Neural cell (in vitro differentiated cells): ENCODE measurements around the gene TSEN2. TPM values are rescaled to one million over a fixed set of nuclear protein-coding genes. Genes with fewer than 3 reads are reported as not detected.

Experiments
- H2AFZ ChIP-seq: fragments of 200-600, 300-800 bp; sonication (generic), shearing (Covaris generic); 2 replicates; pipeline ENCODE4 v1.6.0; 2014; ENCODE audit warnings: low read depth, mild to moderate bottlenecking, antibody characterized with exemption, low read length, moderate library complexity
- H3F3A ChIP-seq: fragments of 200-600 bp; shearing (Covaris generic); 2 replicates; pipeline ENCODE4 v1.6.1; 2016; ENCODE audit warnings: mild to moderate bottlenecking, moderate library complexity, mixed read lengths, antibody characterized with exemption, low read length; ENCODE audit not compliant: insufficient read depth, poor library complexity, severe bottlenecking
- H3K27ac ChIP-seq: fragments of 200-600, 300-800 bp; sonication (generic), shearing (Covaris generic); 2 replicates; pipeline ENCODE4 v1.5.1; 2014; ENCODE audit warnings: mild to moderate bottlenecking, low read length, moderate library complexity
- H3K27me3 ChIP-seq: fragments of 300-800, 200-600 bp; sonication (generic), shearing (Covaris generic); 2 replicates; pipeline ENCODE4 v1.6.0; 2014; ENCODE audit warnings: mild to moderate bottlenecking, low read depth, low read length, moderate library complexity; ENCODE audit not compliant: insufficient read depth
- H3K36me3 ChIP-seq: fragments of 300-800, 200-600 bp; sonication (generic), shearing (Covaris generic); 2 replicates; pipeline ENCODE4 v1.5.1; 2014; ENCODE audit warnings: mild to moderate bottlenecking, antibody characterized with exemption, low read length, moderate library complexity; ENCODE audit not compliant: insufficient read depth
- H3K4me2 ChIP-seq: fragments of 300-800, 200-600 bp; sonication (generic), shearing (Covaris generic); 2 replicates; pipeline ENCODE4 v1.6.0; 2014; ENCODE audit warnings: mild to moderate bottlenecking, low read length
- H3K4me3 ChIP-seq: fragments of 300-800, 200-600 bp; sonication (generic), shearing (Covaris generic); 2 replicates; pipeline ENCODE4 v1.5.1; 2014; ENCODE audit warnings: mild to moderate bottlenecking, low read length, moderate library complexity
- H3K79me2 ChIP-seq: fragments of 200-600 bp; shearing (Covaris generic); replicated peaks from 2 replicates; pipeline ENCODE4 v1.6.0; 2014; ENCODE audit warnings: mild to moderate bottlenecking, low read length, moderate library complexity; ENCODE audit not compliant: insufficient read depth
- H3K9ac ChIP-seq: fragments of 300-800, 200-600 bp; sonication (generic), shearing (Covaris generic); 2 replicates; pipeline ENCODE4 v1.6.1; 2016; ENCODE audit warnings: mild to moderate bottlenecking, low read length, mixed read lengths
- H3K9me2 ChIP-seq: fragments of 200-600 bp; shearing (Covaris generic); 2 replicates; pipeline ENCODE4 v1.6.1; 2016; ENCODE audit warnings: mild to moderate bottlenecking, low read length, mixed read lengths; ENCODE audit not compliant: insufficient read depth
- H3K9me3 ChIP-seq: fragments of 200-600, 300-800 bp; sonication (generic), shearing (Covaris generic); 2 replicates; pipeline ENCODE4 v1.6.1; 2016; ENCODE audit warnings: mild to moderate bottlenecking, mixed run types, low read length, moderate library complexity, mixed read lengths
- H4K20me1 ChIP-seq: fragments of 200-600 bp; shearing (Covaris generic); 2 replicates; pipeline ENCODE4 v1.6.1; 2016; ENCODE audit warnings: mild to moderate bottlenecking, mixed run types; ENCODE audit not compliant: insufficient read depth
- EP300 ChIP-seq: fragments of 450-650 bp; conservative IDR thresholded peaks from 2 replicates; pipeline ENCODE4 v1.6.1; 2014; ENCODE audit warnings: antibody characterized with exemption, mild to moderate bottlenecking, moderate library complexity; ENCODE audit not compliant: poor library complexity, severe bottlenecking
- EZH2 ChIP-seq: fragments of 200-600, 300-800 bp; shearing (Covaris generic), sonication (generic); IDR thresholded peaks from 2 replicates; pipeline ENCODE4 v1.6.1; 2014; ENCODE audit warnings: antibody characterized with exemption, low read length, borderline replicate concordance, mild to moderate bottlenecking; ENCODE audit not compliant: insufficient read depth, poor library complexity, severe bottlenecking
- MXI1 ChIP-seq: fragments of 450-650 bp; conservative IDR thresholded peaks from 2 replicates; pipeline ENCODE4 v1.6.1; 2014; ENCODE audit warnings: antibody characterized with exemption, mild to moderate bottlenecking; ENCODE audit not compliant: poor library complexity, severe bottlenecking
- POLR2AphosphoS5 ChIP-seq: IDR thresholded peaks from 2 replicates; pipeline ENCODE4 v1.6.1; 2012
- RAD21 ChIP-seq: fragments of 450-650 bp; conservative IDR thresholded peaks from 2 replicates; pipeline ENCODE4 v1.6.1; 2014; ENCODE audit warnings: antibody characterized with exemption, mild to moderate bottlenecking, moderate library complexity
- SMC3 ChIP-seq: fragments of 450-650 bp; conservative IDR thresholded peaks from 2 replicates; pipeline ENCODE4 v1.6.1; 2014; ENCODE audit warnings: antibody characterized with exemption, mild to moderate bottlenecking, moderate library complexity; ENCODE audit not compliant: poor library complexity
- TAF1 ChIP-seq: IDR thresholded peaks from 2 replicates; pipeline ENCODE4 v1.6.1; 2012; ENCODE audit warnings: low read depth
- polyA plus RNA-seq: library from polyadenylated mRNA; depleted of rRNA; stranded (reverse); fragments of >200 nt; gene quantifications from 2 replicates; pipeline ENCODE4 v1.2.3, GENCODE V29; 2014
- TF ChIP-seq, protein P1 (sequence below): IDR thresholded peaks from 2 replicates; pipeline ENCODE4 v1.6.1; 2012; ENCODE audit warnings: borderline replicate concordance
- TF ChIP-seq, protein P2 (sequence below): fragments of 450-650 bp; IDR thresholded peaks from 2 replicates; pipeline ENCODE4 v1.5.1; 2014; ENCODE audit warnings: antibody characterized with exemption, mild to moderate bottlenecking, moderate library complexity; ENCODE audit not compliant: poor library complexity, severe bottlenecking

Gene TSEN2
- polyA plus RNA-seq, 1 donor from 2014 or later: 22.6 TPM

GRCh38 chr3:12470111-12470510 lies 14.2 kb upstream of the TSEN2 start:
- Histone ChIP-seq H3K79me2 (no peaks in the 10 kb centered on the region), H3K9me2 (no peaks in the 10 kb centered on the region), H4K20me1 (no peaks in the 10 kb centered on the region), H3F3A (no peaks in the 10 kb centered on the region), H3K36me3 (no peaks in the 10 kb centered on the region), H3K27ac (no peak overlapping the region), H3K9me3 (no peaks in the 10 kb centered on the region), H3K4me3 (no peak overlapping the region), H3K4me2 (no peak overlapping the region), H3K27me3 (no peaks in the 10 kb centered on the region), H3K9ac (no peak overlapping the region), H2AFZ (no peak overlapping the region)
- TF ChIP-seq, protein P1, sequence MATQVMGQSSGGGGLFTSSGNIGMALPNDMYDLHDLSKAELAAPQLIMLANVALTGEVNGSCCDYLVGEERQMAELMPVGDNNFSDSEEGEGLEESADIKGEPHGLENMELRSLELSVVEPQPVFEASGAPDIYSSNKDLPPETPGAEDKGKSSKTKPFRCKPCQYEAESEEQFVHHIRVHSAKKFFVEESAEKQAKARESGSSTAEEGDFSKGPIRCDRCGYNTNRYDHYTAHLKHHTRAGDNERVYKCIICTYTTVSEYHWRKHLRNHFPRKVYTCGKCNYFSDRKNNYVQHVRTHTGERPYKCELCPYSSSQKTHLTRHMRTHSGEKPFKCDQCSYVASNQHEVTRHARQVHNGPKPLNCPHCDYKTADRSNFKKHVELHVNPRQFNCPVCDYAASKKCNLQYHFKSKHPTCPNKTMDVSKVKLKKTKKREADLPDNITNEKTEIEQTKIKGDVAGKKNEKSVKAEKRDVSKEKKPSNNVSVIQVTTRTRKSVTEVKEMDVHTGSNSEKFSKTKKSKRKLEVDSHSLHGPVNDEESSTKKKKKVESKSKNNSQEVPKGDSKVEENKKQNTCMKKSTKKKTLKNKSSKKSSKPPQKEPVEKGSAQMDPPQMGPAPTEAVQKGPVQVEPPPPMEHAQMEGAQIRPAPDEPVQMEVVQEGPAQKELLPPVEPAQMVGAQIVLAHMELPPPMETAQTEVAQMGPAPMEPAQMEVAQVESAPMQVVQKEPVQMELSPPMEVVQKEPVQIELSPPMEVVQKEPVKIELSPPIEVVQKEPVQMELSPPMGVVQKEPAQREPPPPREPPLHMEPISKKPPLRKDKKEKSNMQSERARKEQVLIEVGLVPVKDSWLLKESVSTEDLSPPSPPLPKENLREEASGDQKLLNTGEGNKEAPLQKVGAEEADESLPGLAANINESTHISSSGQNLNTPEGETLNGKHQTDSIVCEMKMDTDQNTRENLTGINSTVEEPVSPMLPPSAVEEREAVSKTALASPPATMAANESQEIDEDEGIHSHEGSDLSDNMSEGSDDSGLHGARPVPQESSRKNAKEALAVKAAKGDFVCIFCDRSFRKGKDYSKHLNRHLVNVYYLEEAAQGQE: no peak
- TF ChIP-seq MXI1 (no peak), TAF1 (no peak), SMC3 (no peak), POLR2AphosphoS5 (no peak), EP300 (no peak), RAD21 (no peak)
- TF ChIP-seq, protein P2, sequence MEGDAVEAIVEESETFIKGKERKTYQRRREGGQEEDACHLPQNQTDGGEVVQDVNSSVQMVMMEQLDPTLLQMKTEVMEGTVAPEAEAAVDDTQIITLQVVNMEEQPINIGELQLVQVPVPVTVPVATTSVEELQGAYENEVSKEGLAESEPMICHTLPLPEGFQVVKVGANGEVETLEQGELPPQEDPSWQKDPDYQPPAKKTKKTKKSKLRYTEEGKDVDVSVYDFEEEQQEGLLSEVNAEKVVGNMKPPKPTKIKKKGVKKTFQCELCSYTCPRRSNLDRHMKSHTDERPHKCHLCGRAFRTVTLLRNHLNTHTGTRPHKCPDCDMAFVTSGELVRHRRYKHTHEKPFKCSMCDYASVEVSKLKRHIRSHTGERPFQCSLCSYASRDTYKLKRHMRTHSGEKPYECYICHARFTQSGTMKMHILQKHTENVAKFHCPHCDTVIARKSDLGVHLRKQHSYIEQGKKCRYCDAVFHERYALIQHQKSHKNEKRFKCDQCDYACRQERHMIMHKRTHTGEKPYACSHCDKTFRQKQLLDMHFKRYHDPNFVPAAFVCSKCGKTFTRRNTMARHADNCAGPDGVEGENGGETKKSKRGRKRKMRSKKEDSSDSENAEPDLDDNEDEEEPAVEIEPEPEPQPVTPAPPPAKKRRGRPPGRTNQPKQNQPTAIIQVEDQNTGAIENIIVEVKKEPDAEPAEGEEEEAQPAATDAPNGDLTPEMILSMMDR: no peak

- H3K4me3 ChIP-seq: no peak overlapping the region
- TF ChIP-seq RAD21 (no peak), EP300 (no peak), SMC3 (no peak), EZH2 (no peak), MXI1 (no peak), TAF1 (no peak), POLR2AphosphoS5 (no peak)
- TF ChIP-seq, protein P2: no peak
- TF ChIP-seq, protein P1: no peak
- H3K9me2 ChIP-seq: no peaks in the 10 kb centered on the region
- H3K79me2 ChIP-seq: no peaks in the 10 kb centered on the region
- H2AFZ ChIP-seq: no peak overlapping the region
- H3K9me3 ChIP-seq: no peaks in the 10 kb centered on the region
- no peaks in the 10 kb centered on the region for H4K20me1 ChIP-seq
- H3K4me2 ChIP-seq: no peak overlapping the region
- H3K9ac ChIP-seq: no peak overlapping the region
- no peaks in the 10 kb centered on the region for H3K27me3 ChIP-seq
- H3K36me3 ChIP-seq: no peaks in the 10 kb centered on the region
- no peaks in the 10 kb centered on the region for H3F3A ChIP-seq
- no peak overlapping the region for H3K27ac ChIP-seq
These were observed 13.6 kb upstream of the TSEN2 start for GRCh38 chr3:12470680-12471079.
